Measurements from ENCODE around the gene FSTL1.

DNA sequence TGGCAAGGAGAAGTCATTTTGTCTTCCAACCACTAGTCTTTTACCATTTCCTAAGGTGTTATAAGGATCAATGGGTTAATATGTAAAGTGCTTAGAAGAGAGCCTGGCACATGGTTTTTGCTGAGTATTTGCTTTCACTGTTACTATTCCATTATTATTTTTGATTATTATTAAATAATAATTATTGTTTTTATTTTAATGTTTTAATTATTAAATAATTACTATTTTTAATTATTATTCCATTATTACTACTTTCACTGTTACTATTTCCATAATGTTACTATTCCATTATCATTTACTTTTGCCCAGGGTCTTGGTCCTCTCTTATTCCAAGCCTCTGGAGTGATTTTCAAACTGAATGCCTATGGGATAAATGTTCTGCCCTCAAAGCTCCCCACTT lies 48.5 kb downstream of the FSTL1 start:
- TF ChIP-seq, protein P1, sequence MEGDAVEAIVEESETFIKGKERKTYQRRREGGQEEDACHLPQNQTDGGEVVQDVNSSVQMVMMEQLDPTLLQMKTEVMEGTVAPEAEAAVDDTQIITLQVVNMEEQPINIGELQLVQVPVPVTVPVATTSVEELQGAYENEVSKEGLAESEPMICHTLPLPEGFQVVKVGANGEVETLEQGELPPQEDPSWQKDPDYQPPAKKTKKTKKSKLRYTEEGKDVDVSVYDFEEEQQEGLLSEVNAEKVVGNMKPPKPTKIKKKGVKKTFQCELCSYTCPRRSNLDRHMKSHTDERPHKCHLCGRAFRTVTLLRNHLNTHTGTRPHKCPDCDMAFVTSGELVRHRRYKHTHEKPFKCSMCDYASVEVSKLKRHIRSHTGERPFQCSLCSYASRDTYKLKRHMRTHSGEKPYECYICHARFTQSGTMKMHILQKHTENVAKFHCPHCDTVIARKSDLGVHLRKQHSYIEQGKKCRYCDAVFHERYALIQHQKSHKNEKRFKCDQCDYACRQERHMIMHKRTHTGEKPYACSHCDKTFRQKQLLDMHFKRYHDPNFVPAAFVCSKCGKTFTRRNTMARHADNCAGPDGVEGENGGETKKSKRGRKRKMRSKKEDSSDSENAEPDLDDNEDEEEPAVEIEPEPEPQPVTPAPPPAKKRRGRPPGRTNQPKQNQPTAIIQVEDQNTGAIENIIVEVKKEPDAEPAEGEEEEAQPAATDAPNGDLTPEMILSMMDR (IDR thresholded peaks at IDR 0.05; ENCODE audit: low read depth, low read length) = no peak
- no peak for TF ChIP-seq POLR2A (IDR thresholded peaks at IDR 0.05; ENCODE audit: extremely low read depth, insufficient read length)
- TF ChIP-seq, protein P2, sequence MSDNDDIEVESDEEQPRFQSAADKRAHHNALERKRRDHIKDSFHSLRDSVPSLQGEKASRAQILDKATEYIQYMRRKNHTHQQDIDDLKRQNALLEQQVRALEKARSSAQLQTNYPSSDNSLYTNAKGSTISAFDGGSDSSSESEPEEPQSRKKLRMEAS (IDR thresholded peaks at IDR 0.05; ENCODE audit: low read depth, low read length) = no peak
